GM12878 (cell line): Measurements from ENCODE around the gene PIGB. TPM values are rescaled to one million over a fixed set of nuclear protein-coding genes. Genes with fewer than 3 reads are reported as not detected.

ENCODE experiments used
- ATAC-seq: fragments of 200-7000 bp; cut with Tn5 transposase; 3 replicates; pipeline ENCODE4 v1.9.1; 2020; ENCODE audit warnings: mild to moderate bottlenecking, moderate library complexity
- BruUV-seq: library from RNA; stranded (reverse); fragments of 400-500 nt; replicated peaks from 2 replicates; lab custom pipeline; 2021; lab: Mats Ljungman, UMichigan
- CTCF ChIA-PET: fragments of 300-600 bp; sonication (Branson Sonifier 250); formaldehyde crosslinking; extraction: SDS; loops from one replicate; lab custom pipeline; 2021; ENCODE audit warnings: inconsistent platforms; lab: Yijun Ruan, JAX
- POLR2A ChIA-PET: fragments of 350-600 bp; formaldehyde crosslinking; extraction: SDS; loops from one replicate; lab custom pipeline; 2021; ENCODE audit warnings: inconsistent platforms; lab: Charles Lee
- RAD21 ChIA-PET: fragments of 300-600 bp; sonication (Branson Sonifier 250); formaldehyde crosslinking; loops from one replicate; lab custom pipeline; 2023; ENCODE audit warnings: antibody characterized with exemption; ENCODE audit not compliant: unreplicated experiment; lab: Charles Lee
- SMC1A ChIA-PET: fragments of 300-600 bp; sonication (Branson Sonifier 250); formaldehyde crosslinking; loops from one replicate; lab custom pipeline; 2023; ENCODE audit not compliant: unreplicated experiment, uncharacterized antibody; lab: Charles Lee
- DNase-seq: peaks from one replicate; pipeline ENCODE4 v3.0.0-alpha.2; 2011; ENCODE audit warnings: low read depth, low spot score
- FAIRE-seq: peaks from 3 replicates; lab custom pipeline; 2011; peaks lifted over from hg19 to GRCh38; lab: Jason Lieb, UNC
- H2AFZ ChIP-seq: 2 replicates; pipeline ENCODE4 v1.6.0; 2011; ENCODE audit warnings: low read depth, low read length, control low read depth; ENCODE audit not compliant: control insufficient read depth
- H3K27ac ChIP-seq: 2 replicates; pipeline ENCODE4 v1.5.1; 2011; ENCODE audit warnings: control low read depth; ENCODE audit not compliant: control insufficient read depth, insufficient read depth
- H3K27me3 ChIP-seq, 2 experiments: replicated peaks in 1 of 2; 2 replicates each; pipeline versions ENCODE4 v1.6.0 to v1.6.1; 2011; ENCODE audit warnings: low read length in 1 of 2; ENCODE audit not compliant: control insufficient read depth in 2 of 2, insufficient read depth in 2 of 2
- H3K36me3 ChIP-seq, 2 experiments: 2 replicates each; pipeline ENCODE4 v1.5.1; 2011; ENCODE audit warnings: low read length in 1 of 2; ENCODE audit not compliant: control insufficient read depth in 2 of 2, insufficient read depth in 2 of 2
- H3K4me1 ChIP-seq: 2 replicates; pipeline ENCODE4 v1.6.1; 2011; ENCODE audit warnings: mild to moderate bottlenecking, low read length, moderate library complexity, mixed read lengths; ENCODE audit not compliant: control insufficient read depth, insufficient read depth
- H3K4me2 ChIP-seq: 2 replicates; pipeline ENCODE4 v1.6.0; 2011; ENCODE audit warnings: control low read depth; ENCODE audit not compliant: control insufficient read depth, insufficient read depth
- H3K4me3 ChIP-seq: fragments of 200-600 bp; sonication (generic); 2 replicates; pipeline ENCODE4 v1.5.1; 2016
- H3K79me2 ChIP-seq: 2 replicates; pipeline ENCODE4 v1.6.0; 2011; ENCODE audit warnings: low read length; ENCODE audit not compliant: control insufficient read depth, insufficient read depth
- H3K9ac ChIP-seq: 2 replicates; pipeline ENCODE4 v1.8.0; 2011; ENCODE audit warnings: low read length, control low read depth, mixed read lengths; ENCODE audit not compliant: control insufficient read depth, insufficient read depth
- H3K9me3 ChIP-seq: replicated peaks from 3 replicates; pipeline ENCODE4 v1.5.1; 2011; ENCODE audit warnings: mild to moderate bottlenecking, low read length; ENCODE audit not compliant: control insufficient read depth, insufficient read depth
- H4K20me1 ChIP-seq: 2 replicates; pipeline ENCODE4 v1.6.0; 2011; ENCODE audit not compliant: control insufficient read depth, insufficient read depth
- BRCA1 ChIP-seq: IDR thresholded peaks from 2 replicates; pipeline ENCODE4 v1.6.1; 2011; ENCODE audit warnings: low read depth, low read length, improper control_type of control experiment
- ETV6 ChIP-seq, 2 experiments: fragments of 450-650 bp in 1 of 2; IDR thresholded peaks in 1 of 2; conservative IDR thresholded peaks in 1 of 2; 2 replicates each; pipeline ENCODE4 v1.6.1; 2014; ENCODE audit warnings: antibody characterized with exemption in 1 of 2, borderline replicate concordance in 1 of 2, low read depth in 1 of 2, mild to moderate bottlenecking in 1 of 2, moderate library complexity in 1 of 2
- IKZF1 ChIP-seq: fragments of 450-650 bp; conservative IDR thresholded peaks from 2 replicates; pipeline ENCODE4 v1.6.1; 2017; ENCODE audit warnings: antibody characterized with exemption, mild to moderate bottlenecking
- MTA3 ChIP-seq: IDR thresholded peaks from 2 replicates; pipeline ENCODE4 v1.6.1; 2012; ENCODE audit warnings: low read length, inconsistent platforms, borderline replicate concordance
- RFX5 ChIP-seq: IDR thresholded peaks from 2 replicates; pipeline ENCODE4 v1.6.1; 2011; ENCODE audit warnings: low read depth, low read length, improper control_type of control experiment
- USF2 ChIP-seq: IDR thresholded peaks from 2 replicates; pipeline ENCODE4 v1.6.1; 2011; ENCODE audit warnings: low read depth, low read length, improper control_type of control experiment, borderline replicate concordance
- ZNF687 ChIP-seq: fragments of 450-650 bp; IDR thresholded peaks from 2 replicates; pipeline ENCODE4 v1.6.1; 2017; ENCODE audit warnings: mild to moderate bottlenecking, moderate library complexity
- ZSCAN29 ChIP-seq: fragments of 450-650 bp; IDR thresholded peaks from 2 replicates; pipeline ENCODE4 v1.6.1; 2017; ENCODE audit warnings: mild to moderate bottlenecking, moderate library complexity
- WGBS: methylation state at CpG from one replicate; pipeline ENCODE4 v1.1.6; 2016; ENCODE audit warnings: low lambda C conversion rate; ENCODE audit not compliant: insufficient replicate concordance, insufficient coverage; ENCODE audit errors: missing lambda C conversion rate; 5-methylcytosine and 5-hydroxymethylcytosine counted together
- in situ Hi-C: fragments of 300-500 bp; cut with MboI; formaldehyde crosslinking; loops from 9 replicates; pipeline ENCODE4 v1.14.3; 2018; ENCODE audit warnings: mixed read lengths
- intact Hi-C: fragments of 100-400 bp; cut with micrococcal nuclease; formaldehyde crosslinking; loops from one replicate; pipeline ENCODE4 v1.14.2; 2022; ENCODE audit not compliant: unreplicated experiment
- polyA plus RNA-seq, 11 experiments: library from polyadenylated mRNA; depleted of rRNA in 4 of 11; unstranded in 6 of 11; stranded (reverse) in 5 of 11; fragments of >200 nt; fragmentation: Nextera tagmentation in 4 of 11; fragmentation: Illumina TruSeq in 1 of 11; extraction: Ambion mirVana in 4 of 11; extraction: Trizol in 1 of 11; gene quantifications; 1 replicate in 1 of 11; 2 replicates in 10 of 11; pipeline versions ENCODE4 v1.2.1 to v1.2.3, GENCODE V29; 2011 to 2016; ENCODE audit warnings: inconsistent platforms in 2 of 11, missing spikeins in 2 of 11, low read depth in 1 of 11
- total RNA-seq, 4 experiments: library from RNA; depleted of rRNA in 3 of 4; stranded (reverse); fragments of >200 nt in 3 of 4; fragmentation: Illumina TruSeq in 1 of 4; extraction: Trizol in 1 of 4; gene quantifications; 2 replicates each; pipeline versions ENCODE4 v1.2.1 to v1.2.3, GENCODE V29; 2013 to 2021
- TF ChIP-seq, protein P1 (sequence below): fragments of 450-650 bp; formaldehyde crosslinking; IDR thresholded peaks from 2 replicates; pipeline ENCODE4 v1.5.0; 2022; ENCODE audit warnings: mild to moderate bottlenecking, missing genetic modification characterization

Gene PIGB
- total and polyA plus RNA-seq, 10 of the 15 experiments (the other 5 are each of a cell fraction or from before 2014, with no cell fraction given) = 17.9 to 46.0 (median 25.2) TPM

DNA sequence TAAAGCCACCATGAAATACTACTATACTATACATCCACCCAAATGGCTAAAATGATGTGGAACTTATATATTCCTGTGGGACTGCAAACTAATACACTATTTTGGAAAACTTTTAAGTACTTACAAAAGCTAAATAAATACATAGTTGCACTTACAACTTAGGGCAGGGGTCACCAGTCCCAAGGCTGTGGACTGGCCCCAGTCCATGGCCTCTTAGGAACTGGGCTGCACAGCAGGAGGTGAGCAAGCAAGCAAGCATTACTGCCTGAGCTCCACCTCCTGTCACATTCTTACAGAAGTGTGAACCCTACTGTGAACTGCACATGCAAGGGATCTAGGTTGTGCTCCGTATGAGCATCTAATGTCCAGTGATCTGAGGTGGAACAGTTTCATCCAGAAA lies 18.1 kb downstream of the PIGB start:
- no peak for ATAC-seq
- intact Hi-C loops (no loop called here), in situ Hi-C loops (no loop called here)
- H3K4me3 ChIP-seq = no peak overlapping the region
- peaks cover 0 to 23% of the 10 kb centered on the region in 2 experiments; a peak in 2 of 4 replicates for H3K36me3 ChIP-seq
- H2AFZ ChIP-seq = no peak overlapping the region
- H3K9ac ChIP-seq = no peak overlapping the region
- H3K79me2 ChIP-seq = no peaks in the 10 kb centered on the region
- CTCF ChIA-PET = no interaction called here
- POLR2A ChIA-PET = no interaction called here
- BruUV-seq = no TSS peak
- no peaks in the 10 kb centered on the region for H4K20me1 ChIP-seq
- SMC1A ChIA-PET = interaction anchor here (1.2 kb wide), 1 partner anchor 12 kb away, joined by 3 read pairs; no protein-coding TSS in a partner anchor
- no peak for FAIRE-seq
- RAD21 ChIA-PET = no interaction called here
- TF ChIP-seq MTA3 = no peak
- no peak for TF ChIP-seq ZSCAN29
- TF ChIP-seq USF2 = no peak
- no peak for TF ChIP-seq BRCA1
- TF ChIP-seq ZNF687 = no peak
- TF ChIP-seq RFX5 = no peak
- no peak for TF ChIP-seq IKZF1
- TF ChIP-seq, protein P1, sequence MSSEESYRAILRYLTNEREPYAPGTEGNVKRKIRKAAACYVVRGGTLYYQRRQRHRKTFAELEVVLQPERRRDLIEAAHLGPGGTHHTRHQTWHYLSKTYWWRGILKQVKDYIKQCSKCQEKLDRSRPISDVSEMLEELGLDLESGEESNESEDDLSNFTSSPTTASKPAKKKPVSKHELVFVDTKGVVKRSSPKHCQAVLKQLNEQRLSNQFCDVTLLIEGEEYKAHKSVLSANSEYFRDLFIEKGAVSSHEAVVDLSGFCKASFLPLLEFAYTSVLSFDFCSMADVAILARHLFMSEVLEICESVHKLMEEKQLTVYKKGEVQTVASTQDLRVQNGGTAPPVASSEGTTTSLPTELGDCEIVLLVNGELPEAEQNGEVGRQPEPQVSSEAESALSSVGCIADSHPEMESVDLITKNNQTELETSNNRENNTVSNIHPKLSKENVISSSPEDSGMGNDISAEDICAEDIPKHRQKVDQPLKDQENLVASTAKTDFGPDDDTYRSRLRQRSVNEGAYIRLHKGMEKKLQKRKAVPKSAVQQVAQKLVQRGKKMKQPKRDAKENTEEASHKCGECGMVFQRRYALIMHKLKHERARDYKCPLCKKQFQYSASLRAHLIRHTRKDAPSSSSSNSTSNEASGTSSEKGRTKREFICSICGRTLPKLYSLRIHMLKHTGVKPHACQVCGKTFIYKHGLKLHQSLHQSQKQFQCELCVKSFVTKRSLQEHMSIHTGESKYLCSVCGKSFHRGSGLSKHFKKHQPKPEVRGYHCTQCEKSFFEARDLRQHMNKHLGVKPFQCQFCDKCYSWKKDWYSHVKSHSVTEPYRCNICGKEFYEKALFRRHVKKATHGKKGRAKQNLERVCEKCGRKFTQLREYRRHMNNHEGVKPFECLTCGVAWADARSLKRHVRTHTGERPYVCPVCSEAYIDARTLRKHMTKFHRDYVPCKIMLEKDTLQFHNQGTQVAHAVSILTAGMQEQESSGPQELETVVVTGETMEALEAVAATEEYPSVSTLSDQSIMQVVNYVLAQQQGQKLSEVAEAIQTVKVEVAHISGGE = no peak
- no peak for TF ChIP-seq ETV6 (conservative IDR thresholded peaks at IDR 0.05 in 1 of 2, IDR thresholded peaks at IDR 0.05 in 1 of 2; ENCODE audit: borderline replicate concordance in 1 of 2, low read depth in 1 of 2)
- no peak for DNase-seq
- no peak overlapping the region for H3K27ac ChIP-seq
- no peak overlapping the region for H3K4me2 ChIP-seq
- no peaks in the 10 kb centered on the region for H3K9me3 ChIP-seq
- 100% methylated on average over 1 of the region's 1 CpG for WGBS
- H3K27me3 ChIP-seq = no peaks in the 10 kb centered on the region
- H3K4me1 ChIP-seq = no peaks in the 10 kb centered on the region
